ENCODE measurements around the gene BAK1. TPM values are rescaled to one million over a fixed set of nuclear protein-coding genes. Genes with fewer than 3 reads are reported as not detected.
"Not testable (repeated sequence)": the region's sequence is repeated elsewhere in the genome, so short reads cannot be mapped to it uniquely, and the experiment has no call there.

Gene BAK1
- total RNA-seq, 1 experiment from 2014 or later: 23.7 TPM

- no TSS peak for BruUV-seq (replicated peaks)
- Histone ChIP-seq H3K27ac (ENCODE audit: low read length) (no peak overlapping the region), H3K9ac (ENCODE audit: low read length) (no peak overlapping the region), H4K20me1 (ENCODE audit: low read length) (no peaks in the 10 kb centered on the region), H3K27me3 (ENCODE audit: low read length) (no peaks in the 10 kb centered on the region), H3K9me2 (replicated peaks; ENCODE audit: low read length) (no peaks in the 10 kb centered on the region), H3K9me3 (ENCODE audit: low read length) (no peaks in the 10 kb centered on the region), H3K36me3 (ENCODE audit: low read depth, low read length) (no peaks in the 10 kb centered on the region), H3K4me2 (ENCODE audit: low read length) (no peak overlapping the region), H3K79me2 (ENCODE audit: low read length) (no peaks in the 10 kb centered on the region), H3K4me3 (ENCODE audit: low read length) (no peak overlapping the region), H2AFZ (ENCODE audit: low read length) (no peak overlapping the region), H3K4me1 (ENCODE audit: insufficient read depth, low read length) (no peaks in the 10 kb centered on the region), H3F3A (ENCODE audit: low read length, unreplicated experiment) (no peaks in the 10 kb centered on the region)
- CTCF ChIA-PET: no interaction called here
- no peak for TF ChIP-seq EZH2phosphoT487 (IDR thresholded peaks at IDR 0.05; ENCODE audit: borderline replicate concordance, low read length)
- no peak for TF ChIP-seq EZH2 (IDR thresholded peaks at IDR 0.05; ENCODE audit: low read length, unreplicated experiment)
- TF ChIP-seq CTCF (conservative IDR thresholded peaks at IDR 0.05; ENCODE audit: low read depth, low read length): no peak
- POLR2A ChIA-PET (ENCODE audit: unreplicated experiment): interaction anchor here (0.7 kb wide), 1 partner anchor 373 kb away, joined by 8 read pairs; no protein-coding TSS in a partner anchor
- no peak for ATAC-seq
- intact Hi-C loops (cut with micrococcal nuclease): no loop called here
- no peak for DNase-seq
Measured at GRCh38 chr6:33546766-33547165, 33.3 kb downstream of the BAK1 start.

GRCh38 chr6:33545292-33545691, 34.8 kb downstream of the BAK1 start:
- H3K9me2 ChIP-seq (replicated peaks; ENCODE audit: low read length); H4K20me1 ChIP-seq (ENCODE audit: low read length); intact Hi-C loops (cut with micrococcal nuclease); H3K4me3 ChIP-seq (ENCODE audit: low read length); H3K27ac ChIP-seq (ENCODE audit: low read length); H3K4me1 ChIP-seq (ENCODE audit: insufficient read depth, low read length); H2AFZ ChIP-seq (ENCODE audit: low read length); POLR2A ChIA-PET (ENCODE audit: unreplicated experiment); H3K9me3 ChIP-seq (ENCODE audit: low read length); CTCF ChIA-PET; DNase-seq; BruUV-seq (replicated peaks); H3F3A ChIP-seq (ENCODE audit: low read length, unreplicated experiment); H3K36me3 ChIP-seq (ENCODE audit: low read depth, low read length); ATAC-seq; H3K9ac ChIP-seq (ENCODE audit: low read length); H3K79me2 ChIP-seq (ENCODE audit: low read length); H3K27me3 ChIP-seq (ENCODE audit: low read length); H3K4me2 ChIP-seq (ENCODE audit: low read length): not testable (repeated sequence)

GRCh38 chr6:33543116-33543515, 37.0 kb downstream of the BAK1 start:
- Histone ChIP-seq H2AFZ (ENCODE audit: low read length) (no peak overlapping the region), H3K4me1 (ENCODE audit: insufficient read depth, low read length) (no peaks in the 10 kb centered on the region; the same call in 1 of the 2 replicates), H4K20me1 (ENCODE audit: low read length) (no peaks in the 10 kb centered on the region), H3K9me2 (replicated peaks; ENCODE audit: low read length) (no peaks in the 10 kb centered on the region), H3K9me3 (ENCODE audit: low read length) (no peaks in the 10 kb centered on the region), H3K36me3 (ENCODE audit: low read depth, low read length) (no peaks in the 10 kb centered on the region), H3K79me2 (ENCODE audit: low read length) (no peaks in the 10 kb centered on the region), H3K27me3 (ENCODE audit: low read length) (no peaks in the 10 kb centered on the region), H3F3A (ENCODE audit: low read length, unreplicated experiment) (no peaks in the 10 kb centered on the region), H3K9ac (ENCODE audit: low read length) (no peak overlapping the region), H3K4me2 (ENCODE audit: low read length) (no peak overlapping the region), H3K4me3 (ENCODE audit: low read length) (no peak overlapping the region), H3K27ac (ENCODE audit: low read length) (no peak overlapping the region)
- ChIA-PET CTCF (no interaction called here), POLR2A (ENCODE audit: unreplicated experiment) (no interaction called here)
- ATAC-seq (no peak), DNase-seq (no peak)
- no TSS peak for BruUV-seq (replicated peaks)
- intact Hi-C loops (cut with micrococcal nuclease): no loop called here
- TF ChIP-seq CTCF (conservative IDR thresholded peaks at IDR 0.05; ENCODE audit: low read depth, low read length) (no peak), EZH2phosphoT487 (IDR thresholded peaks at IDR 0.05; ENCODE audit: borderline replicate concordance, low read length) (no peak), EZH2 (IDR thresholded peaks at IDR 0.05; ENCODE audit: low read length, unreplicated experiment) (no peak)

All from PC-3 (cell line).